AML-193 (cell line): ENCODE data around the gene C11orf58.

Experiments
- DNase-seq, 2 experiments: peaks; one replicate each; lab custom pipeline; 2025; lab: John Stamatoyannopoulos, UW

C11orf58 gene

DNA sequence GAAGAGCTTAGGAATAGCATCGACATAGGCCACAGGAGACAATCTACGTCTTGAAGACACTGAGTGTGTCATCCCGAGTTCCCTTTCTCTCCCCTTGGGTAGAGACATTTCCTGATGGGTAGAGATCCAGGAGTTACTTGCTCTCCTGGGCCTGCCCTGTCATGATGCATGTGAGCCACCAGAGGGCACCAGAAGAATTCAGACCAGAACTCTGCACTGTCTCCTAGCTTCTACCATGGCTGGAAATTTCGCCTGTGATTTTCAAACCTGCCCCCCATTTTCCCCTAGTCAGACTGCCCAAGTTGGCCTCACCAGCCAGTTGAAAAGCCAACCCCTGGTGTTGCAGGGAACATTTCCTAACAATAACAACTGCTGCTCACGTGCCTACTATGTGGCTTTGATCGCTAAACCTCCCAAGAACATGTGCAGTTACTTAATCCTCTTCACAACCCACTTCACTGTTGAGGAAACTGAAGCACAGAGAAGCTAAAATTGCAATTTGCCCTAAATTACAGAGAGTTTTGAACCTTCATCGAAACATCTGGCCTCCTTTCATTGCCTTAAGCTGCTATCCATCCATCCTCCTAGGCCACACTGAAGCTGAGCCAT lies 47.2 kb downstream of the C11orf58 start:
- peak; percentile 52 to 66 for DNase-seq

DNA sequence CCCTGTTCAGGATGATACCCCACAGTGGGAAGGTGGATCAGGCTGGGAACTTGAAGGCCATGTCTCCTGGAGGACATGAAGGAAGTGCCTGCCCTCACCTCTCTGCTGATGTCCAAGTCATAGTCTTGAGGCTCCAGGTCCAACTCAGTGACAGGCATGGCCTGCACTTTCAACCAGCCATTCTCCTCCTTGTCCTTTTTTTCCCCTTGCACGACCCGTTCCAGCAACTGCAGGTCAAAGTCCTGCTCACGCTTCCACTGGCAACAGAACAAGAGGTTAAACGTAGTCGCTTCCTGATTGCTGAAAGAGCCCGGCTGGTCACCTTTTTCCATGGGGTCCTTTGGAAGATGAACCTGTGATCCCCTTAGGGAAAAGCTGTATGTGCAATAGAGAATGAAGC lies 47.7 kb downstream of the C11orf58 start:
- no peak for DNase-seq

DNA sequence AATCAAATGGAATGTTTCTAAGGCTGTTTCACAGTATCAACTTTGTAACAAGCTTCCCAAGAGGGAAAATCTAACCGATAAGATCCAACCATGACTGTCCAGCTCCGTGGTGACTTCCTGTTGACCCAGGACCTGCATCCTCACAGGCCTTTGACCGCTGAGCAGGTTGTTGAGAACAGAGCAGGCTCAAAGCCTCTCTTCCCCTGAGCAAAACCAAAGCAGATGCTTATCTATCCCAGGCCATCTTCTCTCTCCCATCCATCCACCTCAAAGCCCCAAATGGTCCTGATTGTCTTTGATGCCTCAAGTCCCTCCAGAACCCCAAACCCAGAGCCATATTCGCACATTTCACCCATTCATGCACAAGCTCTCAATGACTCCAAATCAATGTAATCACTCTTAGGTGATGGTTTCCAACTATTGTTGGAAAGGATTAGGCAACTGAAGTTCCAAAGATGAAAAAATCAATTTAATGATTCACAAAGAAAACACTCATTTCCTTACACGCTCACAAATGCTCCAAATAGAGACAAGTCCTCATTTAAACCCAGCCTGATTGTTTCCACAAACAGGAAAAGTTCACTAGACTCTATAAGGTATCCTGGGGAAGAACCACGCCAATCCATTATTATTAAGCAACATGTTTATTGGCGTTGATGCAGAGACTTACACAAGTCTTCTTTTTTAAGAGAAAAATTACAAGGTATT lies 48.7 kb downstream of the C11orf58 start:
- no peak for DNase-seq

DNA sequence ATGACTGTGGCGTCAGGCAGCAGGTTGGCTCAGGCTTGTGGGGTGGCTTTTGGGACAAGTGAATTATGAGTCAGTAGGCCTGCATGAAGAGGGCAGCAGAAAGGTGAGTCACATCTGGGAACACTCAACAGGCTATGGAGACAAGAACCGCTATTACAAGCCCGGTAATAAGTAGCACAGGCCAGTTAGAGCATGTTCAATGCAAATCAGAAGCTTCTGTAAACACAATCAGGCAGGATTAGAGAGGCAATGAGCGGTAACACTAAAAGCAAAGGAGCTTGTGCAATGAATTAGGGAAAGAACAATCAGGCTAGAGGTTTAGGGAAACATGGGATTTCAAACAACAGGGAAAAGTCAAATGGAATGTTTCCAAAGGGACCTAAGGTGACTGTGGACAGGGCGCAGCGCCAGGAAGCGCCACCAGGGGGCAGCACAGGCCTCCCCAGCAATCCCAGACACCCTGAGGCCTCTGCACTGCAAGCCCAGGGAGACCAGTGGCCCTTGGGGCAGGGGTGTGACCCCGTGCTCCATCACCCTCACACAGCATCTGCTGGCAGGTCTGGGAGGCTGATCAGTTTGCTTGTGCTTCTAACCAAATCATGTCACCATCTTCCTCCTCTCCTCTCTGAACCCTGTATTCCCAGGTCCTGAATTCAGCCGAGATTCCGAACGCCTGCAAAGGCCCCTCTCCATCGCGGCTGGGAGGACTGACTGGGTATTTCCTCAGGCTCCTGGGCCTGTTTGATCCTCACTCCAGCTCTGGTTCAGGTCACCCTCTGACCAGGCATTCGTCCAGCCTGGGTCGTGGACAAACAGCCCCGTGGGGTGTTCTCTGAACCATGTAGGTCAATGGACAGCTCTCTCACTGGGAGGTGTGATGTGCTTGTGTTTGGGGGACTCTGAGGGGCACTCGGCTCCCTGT lies 50.0 kb downstream of the C11orf58 start:
- peak; percentile 57 to 61 for DNase-seq

DNA sequence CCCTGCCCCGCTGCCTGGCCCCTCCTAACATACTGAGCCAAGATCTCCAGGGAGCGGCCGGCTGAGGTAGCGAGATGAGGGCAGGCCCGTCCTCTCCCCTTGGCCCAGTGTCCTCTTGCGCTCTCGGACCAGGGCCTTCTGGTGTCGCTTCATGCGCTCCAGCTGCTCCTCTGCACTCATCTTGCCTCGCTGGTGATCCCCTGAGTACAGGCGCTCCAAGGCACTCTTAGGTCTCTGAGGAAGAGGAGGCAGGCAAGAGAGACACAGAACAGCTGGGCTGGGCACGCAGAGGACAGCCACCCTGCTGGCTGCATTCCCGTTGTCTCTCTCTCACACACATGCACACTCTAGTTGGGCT lies 50.6 kb downstream of the C11orf58 start:
- DNase-seq, result no peak

DNA sequence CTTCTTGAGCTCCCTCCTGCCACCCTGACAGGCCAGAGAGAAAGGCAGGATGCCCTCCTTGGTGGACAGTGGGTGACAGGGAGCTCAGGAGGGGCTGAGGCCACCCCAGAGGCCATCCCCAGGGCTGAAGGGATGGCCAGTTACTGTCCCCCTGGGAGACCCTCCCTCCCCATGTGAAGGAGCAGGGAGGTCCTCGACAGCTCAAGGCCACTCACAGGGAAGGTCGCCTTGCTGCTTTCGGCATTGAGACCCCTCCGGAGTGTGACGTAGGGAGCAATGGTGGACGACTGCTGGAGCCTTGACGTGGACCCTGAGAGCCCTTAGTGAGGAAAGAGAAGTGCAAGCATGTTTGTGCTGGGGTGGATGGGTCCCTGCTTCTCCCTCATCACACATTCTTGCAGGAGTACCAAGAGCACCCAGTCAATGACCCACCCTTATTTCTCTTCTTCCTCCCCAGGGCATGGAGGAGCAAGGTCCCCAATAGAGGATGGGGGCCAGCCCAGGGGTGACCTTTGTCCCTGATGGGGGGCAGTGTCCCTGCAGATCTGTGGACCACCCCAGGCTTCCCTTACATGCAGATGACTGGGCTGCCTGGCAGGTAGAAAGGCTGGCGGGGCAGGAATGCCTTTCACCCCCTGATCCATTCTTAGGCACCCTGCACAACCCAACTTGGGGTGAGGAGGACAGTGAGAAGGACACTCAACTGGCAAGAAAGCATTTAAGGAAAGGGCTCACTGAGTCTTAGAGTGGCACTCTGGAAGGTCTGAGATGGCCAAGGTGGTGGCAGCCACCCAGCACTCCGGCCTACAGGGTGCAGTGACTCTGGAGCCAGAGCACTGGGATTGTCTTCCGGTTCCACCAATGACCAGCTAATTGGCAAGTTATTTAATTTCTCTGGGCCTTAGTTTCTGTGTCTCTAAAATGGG lies 51.4 kb downstream of the C11orf58 start:
- no peak for DNase-seq

DNA sequence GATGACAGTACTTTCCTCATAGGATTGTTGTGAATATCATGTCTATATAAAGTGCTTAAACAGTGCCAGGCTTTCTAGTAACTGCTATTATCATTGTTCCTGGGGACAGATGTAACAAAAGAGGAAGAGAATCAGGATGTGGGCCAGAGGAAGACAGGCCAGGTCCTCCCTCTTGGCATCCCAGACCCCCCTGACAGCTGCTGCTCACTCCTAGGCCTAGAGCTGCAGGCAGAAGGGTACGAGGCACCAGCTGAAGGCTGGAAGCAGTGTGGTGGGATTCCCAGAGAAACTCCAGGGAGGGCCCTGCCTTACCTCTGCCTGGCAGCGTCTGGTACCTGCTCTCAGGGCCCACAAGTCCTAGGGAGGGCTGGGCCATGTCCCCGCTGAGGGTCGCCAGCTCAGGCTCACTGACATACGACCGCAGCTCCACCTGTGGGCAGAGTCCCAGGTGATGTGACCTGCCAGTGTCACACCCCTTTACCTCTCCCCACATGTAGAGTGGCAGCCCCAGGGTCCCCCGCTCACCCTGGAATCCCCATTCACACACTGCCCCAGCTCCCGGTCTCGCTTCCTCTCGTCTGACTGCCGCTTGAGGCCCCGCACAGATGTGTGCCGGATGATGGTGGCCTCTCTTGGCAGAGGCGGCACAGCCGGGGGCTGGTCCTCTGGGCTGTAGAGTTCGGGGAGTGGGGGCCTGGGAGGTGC lies 52.2 kb downstream of the C11orf58 start:
- DNase-seq, result peak; percentile 38 to 52

DNA sequence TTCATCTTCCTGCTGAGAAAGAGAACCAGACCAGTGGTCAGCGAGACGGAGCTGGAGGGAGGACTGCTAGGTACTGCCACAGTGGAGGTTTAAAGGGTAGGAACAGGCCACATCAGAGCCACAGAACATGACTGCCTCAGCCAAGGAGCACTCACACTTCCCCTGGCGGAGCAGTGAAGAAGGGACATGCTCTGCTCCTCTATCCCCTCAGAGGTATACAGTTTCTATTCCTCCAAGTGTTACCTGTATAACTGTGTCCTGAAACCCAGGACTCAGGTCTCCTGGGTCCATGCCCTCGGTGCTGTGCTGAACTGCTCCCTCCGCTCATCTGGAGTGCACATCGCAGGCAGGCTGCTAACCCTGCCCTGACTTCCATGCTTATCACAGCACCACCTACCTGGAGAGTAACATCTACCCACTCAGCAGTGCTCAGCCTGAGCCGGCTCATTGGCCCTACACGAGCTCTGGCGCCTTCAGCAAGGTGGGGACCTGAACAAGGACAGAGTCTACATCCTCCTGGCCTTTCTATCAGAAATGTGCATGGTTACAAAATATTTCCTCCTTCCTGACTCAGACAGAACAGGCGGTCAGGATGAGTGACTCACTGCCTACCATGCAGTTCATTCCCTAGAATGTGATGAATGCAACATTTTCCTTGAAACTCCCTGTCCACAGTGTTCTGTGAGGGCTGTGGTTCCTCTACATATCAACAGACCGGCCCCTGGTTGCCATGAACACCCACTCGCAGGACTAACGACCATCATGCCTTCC lies 52.9 kb downstream of the C11orf58 start:
- DNase-seq, result peak; percentile 58 to 67

DNA sequence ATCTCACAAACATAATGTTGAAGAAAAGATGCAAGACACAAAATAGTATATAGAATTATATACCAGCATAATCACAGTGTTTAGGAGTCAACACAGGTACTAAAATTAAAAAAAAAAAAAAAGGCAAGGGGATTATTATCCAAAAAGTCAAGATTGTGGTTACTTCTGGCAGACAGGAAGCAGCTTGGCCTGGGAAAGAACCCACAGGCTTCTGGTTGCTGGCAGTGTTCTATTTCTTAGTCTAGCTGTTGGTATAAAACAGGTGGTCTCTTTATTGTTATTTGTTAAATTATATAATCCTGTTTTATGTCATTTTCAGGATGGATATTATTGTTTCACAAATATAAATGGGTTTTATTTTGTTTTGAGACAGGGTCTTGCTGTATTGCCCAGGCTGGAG lies 54.0 kb downstream of the C11orf58 start:
- DNase-seq, result peak; percentile 24 to 26

DNA sequence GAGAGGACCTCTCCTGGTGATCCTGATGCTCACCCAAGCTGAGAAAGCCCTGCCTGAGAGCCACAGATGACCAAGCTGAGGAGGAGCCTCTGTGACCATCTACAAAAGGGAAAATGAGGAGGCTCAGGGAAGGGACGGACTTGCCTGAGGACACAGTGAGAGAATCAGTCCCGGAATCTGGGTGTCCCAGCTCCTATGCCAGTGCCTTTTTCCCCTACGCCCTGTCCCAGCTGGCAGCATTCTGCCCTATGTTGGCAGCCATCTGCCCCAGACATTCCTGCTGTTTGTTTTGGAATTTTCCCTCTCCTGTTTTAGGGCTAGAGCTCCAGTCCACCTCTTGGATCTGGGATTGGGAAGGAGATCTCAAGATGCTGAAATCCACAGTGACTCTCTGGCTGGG lies 54.6 kb downstream of the C11orf58 start:
- no peak for DNase-seq

DNA sequence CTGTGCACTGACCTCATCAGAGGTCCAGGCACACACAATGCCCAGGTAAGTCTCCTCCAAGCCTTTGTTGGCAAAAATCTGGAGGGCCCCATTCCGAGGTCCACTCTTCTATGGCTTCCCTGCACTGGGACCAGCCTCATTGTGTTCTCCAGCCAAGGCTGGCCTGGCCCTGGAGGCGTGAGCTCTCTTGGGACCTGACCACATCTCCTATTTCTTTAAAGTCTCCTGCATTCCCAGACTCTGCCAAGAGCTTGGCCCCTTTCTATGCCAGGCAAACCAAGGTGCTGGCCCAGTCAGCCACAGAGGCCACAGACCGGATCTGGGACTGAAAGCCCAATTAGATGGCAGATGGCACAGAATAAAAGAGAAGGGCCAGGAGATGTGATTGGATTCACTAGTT lies 55.1 kb downstream of the C11orf58 start:
- DNase-seq, result no peak

DNA sequence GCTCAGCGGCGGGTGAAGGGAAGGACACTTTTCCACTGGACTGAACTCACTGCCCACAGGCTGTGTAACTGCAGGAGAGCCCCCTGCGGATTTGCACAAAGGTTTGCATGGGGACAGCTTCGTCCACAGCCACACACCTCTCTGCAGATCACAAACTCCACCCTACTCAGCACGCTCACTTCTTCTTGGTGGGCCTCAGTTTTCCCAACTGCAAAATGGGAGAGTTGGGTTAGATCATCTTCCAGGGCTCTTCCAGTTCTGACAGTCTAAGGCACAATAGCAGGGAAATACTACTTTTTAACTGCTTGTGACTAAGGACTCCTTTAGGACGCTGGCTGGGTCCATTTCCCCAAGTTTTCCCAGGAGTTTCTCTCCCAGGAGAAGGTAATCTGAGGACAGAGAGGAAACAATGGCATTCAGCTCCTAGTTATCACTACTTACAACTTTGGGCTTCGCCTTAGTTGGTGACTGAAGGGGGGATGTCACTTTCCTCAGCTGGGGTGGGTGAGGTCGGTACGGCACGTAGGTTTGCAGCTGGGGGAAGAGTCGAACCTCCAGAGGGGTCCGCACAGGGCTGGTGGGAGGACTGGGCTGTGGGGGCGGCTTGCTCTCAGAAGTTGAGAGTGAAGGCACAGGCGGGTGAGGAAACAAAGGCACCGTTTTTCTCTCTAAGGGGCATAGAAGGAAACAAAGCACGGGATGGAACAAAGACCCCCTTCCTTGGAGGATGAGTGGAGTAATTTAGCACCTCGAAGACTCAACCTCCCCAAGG lies 55.8 kb downstream of the C11orf58 start:
- DNase-seq, result no peak

DNA sequence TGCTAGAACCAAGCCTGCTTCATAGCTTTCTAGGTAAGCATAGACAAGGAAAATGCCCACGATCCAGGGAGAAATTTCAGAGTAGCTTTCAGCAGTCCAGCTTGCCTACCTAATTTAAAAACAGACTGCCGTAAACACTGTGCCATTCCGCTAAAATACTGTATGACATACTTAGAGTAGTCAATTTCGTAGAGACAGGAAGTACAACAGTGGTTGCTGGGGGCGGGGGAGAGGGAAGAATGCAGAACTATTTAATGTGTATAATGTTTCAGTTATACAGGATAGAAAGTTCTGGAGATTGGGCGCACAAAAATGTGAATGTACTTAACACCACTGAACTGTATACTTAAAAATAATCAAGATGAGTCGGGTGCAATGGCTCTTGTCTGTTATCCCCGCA lies 56.7 kb downstream of the C11orf58 start:
- peak; percentile 25 to 45 for DNase-seq

DNA sequence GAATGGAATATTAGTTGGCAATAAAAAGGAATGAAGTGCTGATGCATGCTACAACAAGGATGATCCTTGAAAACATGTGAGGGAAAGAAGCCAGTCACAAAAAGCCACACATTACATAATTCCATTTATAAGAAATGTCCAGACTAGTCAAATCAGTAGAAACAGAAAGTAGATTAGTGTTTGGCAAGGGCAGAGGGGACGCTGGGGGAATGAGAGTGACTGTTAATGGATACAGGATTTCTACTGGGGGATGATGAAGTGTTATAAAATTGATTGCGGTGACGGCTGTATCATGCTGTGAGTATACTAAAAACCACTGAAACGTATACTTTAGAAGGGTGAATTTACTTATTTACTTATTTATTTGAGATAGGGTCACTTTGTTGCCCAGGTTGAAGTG lies 57.9 kb downstream of the C11orf58 start:
- no peak for DNase-seq

DNA sequence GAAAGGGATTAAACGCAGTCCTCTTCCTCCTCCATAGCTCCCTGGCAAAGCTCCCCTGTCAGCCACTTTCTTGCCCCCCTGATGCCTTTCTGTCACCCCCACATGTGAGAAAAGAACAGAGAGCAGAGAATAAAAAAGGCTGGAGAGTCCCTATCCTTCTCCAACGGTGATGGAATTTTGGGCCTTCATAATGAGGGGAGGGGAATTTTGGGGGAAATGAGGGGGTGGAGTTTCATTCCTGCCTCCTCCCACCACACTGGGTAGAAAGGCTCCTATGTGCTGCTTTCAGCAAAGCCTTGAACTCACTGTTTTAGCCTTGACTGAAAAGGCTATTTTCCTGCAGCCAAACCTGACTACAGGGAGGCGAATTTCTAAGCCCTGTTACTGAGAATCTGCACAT lies 59.3 kb downstream of the C11orf58 start:
- no peak for DNase-seq

DNA sequence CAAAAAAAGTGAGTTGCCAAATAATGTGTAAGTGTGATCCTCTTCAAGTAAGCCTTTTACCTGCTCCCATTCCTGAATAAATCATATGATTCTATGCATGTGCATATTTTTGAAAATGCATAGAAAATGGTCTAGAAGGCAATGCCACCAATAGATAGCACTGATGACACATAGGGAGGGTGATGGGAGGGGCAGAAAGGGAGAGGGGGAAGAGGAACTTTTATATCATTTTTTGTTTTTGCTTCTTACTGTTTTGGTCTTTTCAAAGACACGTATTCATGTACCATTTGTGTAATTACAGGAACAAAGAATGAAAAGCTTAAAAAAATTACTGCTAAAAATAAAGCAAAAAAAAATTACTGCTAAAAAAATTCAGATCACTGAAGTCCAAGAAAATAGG lies 60.8 kb downstream of the C11orf58 start:
- no peak for DNase-seq

DNA sequence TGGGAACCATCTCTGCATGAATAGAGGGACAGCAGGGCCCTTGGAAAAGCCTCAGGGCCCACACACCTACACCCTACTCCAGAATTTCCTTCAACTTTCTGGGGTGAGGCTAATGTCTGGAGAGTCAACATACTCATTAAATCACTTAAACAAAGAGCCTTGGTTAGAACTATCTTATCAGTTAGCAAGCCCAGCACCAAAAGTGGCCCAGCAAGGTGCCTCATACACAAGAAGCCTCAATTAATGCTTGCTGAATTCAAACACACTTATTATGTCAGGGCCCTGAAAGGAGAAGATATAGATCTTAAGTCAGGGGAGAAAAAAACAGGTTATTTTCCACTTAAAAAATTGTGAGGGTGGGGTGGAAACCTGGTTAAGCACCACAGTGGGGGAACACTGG lies 61.4 kb downstream of the C11orf58 start:
- DNase-seq, result no peak

DNA sequence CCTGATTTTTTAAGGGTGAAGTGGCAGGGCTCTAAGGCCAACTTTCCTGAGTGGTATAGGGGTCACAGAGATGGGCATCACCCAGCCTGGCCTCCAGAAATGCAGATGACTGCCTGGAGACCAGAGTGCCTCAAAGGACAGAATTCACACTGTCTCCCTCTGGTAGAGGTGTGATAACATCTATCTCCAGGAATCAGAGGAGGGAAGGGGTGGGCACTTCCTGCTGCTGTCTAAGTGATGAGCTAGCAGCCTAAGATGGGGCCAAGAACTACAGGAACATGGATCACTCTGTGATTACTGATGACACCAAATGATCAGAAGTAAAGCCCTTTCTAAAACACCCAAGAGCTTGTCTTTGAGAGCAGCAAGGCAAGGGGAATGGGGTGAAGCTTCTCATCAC lies 61.9 kb downstream of the C11orf58 start:
- no peak for DNase-seq

DNA sequence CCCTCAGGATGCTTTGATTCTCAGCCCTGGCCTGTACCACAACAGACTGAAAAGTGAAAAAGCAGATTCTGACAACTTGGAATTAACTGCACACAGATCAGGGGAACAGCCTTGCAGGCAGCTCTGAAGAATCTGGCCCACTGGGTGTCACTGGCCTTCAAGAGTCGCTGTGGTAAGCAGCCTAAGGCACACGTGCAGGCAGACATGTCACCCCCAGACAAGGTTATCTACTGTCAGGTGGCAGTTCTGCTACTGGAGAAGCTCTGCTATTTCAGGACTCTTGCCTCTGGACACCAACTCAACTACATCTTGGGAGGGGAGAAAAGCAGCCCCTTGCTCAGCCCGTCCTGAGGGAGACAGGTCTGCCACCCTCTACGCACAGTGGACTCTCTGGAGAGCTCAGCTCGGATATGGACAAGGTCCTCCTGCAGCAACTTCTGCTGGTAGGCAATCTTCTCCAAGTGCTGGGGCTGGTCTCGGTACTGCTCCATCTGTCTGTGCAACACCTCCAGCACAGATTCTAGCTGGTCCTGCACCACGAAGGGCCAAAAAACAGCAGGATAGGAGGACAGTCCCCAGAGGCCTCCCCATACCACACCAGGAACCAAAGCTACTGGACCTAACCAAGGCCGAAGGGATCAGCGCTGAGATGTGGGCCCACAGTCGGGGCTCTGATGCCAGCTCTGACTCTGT lies 63.0 kb downstream of the C11orf58 start:
- DNase-seq, result no peak
